ENCODE data around the gene DICER1.
"Not testable (repeated sequence)": the region's sequence is repeated elsewhere in the genome, so short reads cannot be mapped to it uniquely, and the experiment has no call there.

The DICER1 gene

DNA sequence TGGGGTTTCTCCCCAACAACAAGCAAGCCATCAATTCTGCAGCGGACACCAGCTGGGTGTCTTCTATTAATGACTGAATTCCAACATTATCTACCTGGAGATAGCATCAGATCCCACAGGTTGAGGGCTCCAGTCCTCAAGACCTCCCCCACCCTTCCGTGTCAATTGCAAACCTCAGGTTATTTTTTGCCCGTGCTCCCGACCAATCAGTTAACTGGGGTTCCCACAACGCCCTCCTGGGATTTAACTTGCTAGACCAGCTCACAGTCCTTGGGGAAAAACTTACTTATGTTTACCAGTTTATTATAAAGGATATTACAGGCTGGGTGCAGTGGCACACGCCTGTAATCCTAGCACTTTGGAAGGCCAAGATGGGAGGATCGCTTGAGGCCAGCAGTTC is 9.7 kb downstream of the DICER1 start:
- no peak for DNase-seq

DNA sequence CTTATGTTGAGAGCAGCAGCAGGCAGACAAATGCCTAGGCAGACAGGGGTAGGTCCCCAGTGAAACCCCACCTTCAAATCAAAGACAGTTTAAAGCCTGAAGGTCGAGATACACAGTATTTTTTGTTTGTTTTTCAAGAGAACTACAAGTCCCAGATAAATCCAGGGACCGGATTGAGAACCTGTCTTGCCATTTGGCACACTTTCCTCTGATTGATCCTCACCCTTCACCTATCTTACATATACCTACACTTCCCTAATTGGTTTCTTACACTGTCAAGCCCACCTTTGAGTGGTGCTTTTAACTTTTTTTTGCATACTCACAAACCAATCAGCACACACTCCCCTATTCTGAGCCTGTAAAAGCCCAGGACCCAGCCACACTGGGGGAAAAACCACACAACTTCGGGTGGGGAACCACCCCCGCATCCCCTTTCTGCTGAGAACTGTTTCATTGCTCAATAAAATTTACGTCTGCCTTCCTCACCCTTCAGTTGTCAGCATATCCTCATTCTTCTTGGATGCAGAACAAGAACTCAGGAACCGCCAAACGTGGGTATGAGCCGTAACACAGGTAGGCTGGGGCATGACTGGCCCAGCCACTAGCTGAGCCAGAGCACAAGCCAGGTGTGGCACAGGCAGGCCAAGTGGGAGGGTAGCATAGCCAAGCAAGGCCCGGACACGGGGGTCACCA is 11.1 kb downstream of the DICER1 start:
- no peak for DNase-seq

DNA sequence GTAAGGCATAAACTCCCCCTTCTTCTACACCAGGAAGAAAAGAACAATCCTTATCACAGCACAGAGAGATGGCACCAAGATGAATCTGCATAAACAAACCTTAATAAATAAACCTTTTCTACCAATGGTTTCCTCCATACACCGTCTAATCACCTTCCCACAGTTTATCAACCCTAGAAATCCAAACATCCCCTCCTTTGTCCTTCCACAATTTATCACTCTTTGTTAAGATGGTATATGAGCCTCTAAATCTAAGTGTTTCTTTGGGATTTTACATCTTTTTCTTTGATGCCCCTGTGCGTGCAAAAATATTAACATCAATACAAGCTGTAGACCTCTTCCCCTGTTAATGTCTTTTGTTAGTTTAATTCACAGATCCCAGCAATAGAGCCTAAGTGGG is 12.5 kb downstream of the DICER1 start:
- DNase-seq = no peak

DNA sequence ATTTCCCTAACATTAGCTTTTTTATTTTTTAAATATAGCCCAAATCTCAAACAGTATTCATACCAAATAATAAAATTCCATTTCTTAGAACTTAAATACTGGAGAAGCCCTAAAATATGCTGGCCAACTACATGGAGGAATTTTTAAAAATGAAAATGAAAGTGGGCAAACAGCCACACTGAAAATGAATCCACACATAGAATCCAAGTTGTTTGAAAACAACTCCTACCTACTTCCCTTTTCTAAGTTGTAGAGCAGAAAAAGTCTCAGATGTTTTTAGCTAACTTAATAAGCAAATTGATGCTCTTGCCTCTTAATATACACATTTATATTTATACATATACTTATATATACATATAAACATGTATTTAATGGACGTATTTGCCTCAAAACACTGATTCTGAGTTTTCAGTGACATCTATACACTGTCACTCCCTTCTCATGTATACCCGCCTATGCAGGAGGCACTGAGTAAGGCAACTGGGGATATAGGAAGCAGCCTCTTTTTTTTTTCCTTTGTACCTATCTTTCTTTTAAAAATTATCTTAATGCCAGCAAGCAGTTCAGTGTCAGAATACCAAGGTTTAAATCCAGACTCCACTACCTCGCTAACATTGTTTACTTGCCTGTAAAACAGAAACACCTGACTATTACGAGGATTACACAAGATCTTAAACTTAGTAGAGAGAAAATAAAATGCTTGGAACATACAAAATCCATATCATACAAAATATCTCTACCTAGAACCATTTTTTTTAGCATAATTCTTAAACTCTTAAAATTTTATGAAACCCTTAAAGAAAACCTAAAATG is 13.3 kb downstream of the DICER1 start:
- no peak for DNase-seq

DNA sequence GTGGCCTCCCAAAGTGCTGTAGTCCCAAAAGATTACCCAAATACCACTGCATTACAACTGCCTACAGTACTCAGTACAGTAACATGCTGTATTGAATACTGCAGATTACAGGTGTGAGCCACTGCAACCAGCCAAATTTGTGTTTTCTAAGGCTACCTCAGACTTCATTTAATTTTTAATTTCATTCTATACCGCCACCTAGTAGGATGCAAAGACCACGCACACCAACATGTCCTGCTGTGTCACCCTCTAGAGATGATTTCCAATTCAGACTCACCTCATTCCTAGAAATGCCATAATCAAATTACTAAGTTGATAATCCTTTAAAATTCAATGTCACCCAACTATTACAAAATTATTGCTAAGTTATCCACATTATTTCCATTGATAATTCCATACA is 15.1 kb downstream of the DICER1 start:
- no peak for DNase-seq

DNA sequence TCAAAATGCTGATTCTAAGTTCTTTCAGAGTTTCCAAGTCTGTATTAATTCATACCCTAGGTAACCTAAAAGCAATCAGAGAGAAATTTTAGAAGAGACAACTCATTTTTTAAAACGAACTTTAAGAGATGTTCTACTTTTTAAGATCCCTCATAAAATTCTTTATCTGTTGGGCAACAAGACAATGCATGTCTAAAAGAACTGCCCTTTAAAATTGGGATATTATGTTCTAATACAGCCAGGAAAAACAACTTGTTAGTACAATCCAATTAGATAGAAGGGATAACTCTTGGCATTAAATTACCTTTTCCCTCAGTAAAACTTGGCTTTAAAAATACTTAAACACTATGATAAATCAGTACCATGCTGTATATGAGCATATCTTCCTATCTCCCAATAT is 15.6 kb downstream of the DICER1 start:
- DNase-seq = no peak

DNA sequence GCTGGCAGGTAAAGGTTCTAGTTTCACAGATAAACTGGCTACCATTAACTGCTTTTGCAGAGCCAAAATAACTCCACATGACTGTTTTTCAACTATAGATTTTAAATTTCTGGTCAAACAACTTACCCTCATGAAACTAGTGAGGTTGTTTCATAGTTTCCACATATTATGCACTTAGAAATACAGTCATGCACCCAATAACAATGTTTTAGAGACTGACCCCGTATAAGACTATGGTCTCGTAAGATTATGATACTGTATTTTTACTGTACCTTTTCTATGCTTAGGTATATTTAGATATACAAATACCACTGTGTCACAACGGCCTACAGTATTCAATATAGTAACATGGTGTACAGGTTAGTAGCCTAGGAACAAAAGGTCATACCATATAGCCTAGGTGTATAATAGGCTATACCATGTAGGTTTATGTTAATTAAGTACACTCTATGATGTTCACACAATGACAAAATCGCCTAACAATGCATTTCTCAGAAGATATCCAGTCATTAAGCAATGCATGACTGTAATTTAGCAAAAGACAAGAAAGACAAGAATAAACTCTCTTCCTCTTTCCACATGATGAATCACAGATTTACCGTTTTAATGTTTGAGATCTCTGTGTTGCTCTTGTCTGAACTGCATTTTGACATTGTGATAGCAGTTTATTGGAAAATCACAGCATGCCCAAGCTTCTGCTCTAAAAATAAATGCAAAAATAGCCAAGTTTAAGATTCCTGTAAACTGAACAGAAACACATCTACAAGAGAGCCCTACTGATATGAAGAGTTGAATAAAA is 17.1 kb downstream of the DICER1 start:
- no peak for DNase-seq

DNA sequence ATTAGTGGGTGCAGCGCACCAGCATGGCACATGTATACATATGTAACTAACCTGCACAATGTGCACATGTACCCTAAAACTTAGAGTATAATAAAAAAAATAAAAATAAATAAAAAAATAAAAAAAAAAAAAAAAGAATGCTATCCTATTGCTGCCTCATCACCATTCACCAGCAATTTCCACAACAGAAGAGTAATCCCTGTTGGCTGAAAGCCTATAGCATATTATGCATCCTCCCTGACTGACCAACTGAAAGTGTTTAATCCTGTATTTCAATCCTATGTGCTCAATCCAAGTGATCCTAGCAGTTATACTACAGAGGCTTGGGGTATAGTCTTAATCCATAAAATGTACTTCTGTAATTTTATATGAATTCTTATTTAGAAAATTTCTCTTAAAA is 18.5 kb downstream of the DICER1 start:
- DNase-seq = no peak

DNA sequence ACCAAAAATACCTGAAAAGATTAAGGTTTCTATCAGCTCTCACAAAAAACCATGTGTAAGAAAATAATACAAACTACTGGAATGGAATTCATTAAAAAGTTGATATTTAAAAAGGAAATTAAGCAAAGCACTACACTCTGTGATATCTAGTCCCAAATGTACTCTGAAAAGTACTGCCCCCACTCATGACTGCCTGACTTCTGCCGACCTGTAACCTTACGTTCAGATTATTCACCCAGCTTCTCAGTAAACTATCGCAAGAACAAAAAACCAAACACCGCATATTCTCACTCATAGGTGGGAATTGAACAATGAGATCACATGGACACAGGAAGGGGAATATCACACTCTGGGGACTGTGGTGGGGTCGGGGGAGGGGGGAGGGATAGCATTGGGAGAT is 18.9 kb downstream of the DICER1 start:
- not testable (repeated sequence) for DNase-seq

DNA sequence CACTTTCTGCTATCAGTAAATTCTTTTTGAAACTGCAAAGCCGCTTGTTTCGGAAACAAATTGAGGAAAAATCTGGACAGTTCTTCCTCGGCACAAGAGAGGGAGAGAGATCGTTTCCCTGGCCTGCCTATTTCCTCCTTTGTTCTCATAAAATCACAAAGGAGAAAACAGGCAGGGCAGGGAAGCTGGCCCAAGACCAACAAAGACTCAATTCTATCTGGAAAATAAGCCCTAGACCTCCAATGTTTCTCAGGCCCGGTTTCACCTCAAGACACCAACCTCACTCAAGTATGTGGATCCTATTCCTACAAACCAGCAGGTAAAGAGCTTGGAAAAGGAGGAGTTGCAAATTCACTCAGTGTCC is 19.5 kb downstream of the DICER1 start:
- no peak for DNase-seq

DNA sequence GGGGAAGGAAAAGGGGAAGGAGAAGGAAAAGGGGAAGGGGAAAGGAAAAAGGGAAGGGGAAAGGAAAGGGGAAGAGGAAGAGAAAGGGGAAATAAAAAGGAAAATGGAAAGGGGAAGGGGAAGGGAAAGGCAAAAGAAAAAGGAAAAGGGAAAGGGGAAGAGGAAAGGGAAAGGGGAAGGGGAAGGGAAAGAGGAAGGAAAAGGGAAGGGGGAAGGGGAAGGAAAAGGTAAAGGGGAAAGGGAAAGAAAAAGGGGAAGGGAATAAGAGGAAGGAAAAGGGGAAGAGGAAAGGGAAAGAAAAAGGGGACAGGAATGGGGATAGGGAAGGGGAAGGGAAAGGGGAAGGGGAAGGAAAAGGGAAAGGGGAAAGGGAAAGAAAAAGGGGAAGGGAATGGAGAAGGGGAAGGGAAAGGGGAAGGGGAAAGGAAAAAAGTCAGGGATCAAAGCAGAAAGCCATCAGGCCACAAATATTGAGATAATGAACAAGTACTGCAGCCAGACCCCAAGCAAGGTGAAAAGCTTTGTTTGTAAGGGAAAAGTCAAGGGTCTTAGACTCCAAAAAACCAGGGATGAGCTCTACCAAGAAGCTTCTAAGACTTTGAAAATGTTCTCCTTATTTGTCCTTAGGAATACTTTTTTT is 20.0 kb downstream of the DICER1 start:
- DNase-seq = no peak

DNA sequence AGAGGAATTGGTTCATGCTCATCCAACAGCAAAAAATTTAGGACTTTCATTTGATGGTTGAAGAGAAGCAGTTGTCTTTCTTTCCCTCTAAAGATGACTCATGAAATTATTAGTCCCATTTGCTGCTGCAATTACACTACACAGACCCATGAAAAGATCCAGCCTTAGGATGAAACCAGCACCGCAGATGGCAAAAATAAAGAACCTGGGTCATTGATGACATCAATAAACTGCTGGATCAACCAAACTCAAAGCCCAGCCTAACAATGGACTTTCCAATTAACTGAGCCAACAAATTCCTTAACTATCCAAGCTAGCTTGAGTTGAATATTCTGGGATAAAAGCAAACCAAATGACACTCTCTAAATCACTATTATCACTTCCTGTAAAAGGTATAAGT is 20.7 kb downstream of the DICER1 start:
- DNase-seq = no peak

DNA sequence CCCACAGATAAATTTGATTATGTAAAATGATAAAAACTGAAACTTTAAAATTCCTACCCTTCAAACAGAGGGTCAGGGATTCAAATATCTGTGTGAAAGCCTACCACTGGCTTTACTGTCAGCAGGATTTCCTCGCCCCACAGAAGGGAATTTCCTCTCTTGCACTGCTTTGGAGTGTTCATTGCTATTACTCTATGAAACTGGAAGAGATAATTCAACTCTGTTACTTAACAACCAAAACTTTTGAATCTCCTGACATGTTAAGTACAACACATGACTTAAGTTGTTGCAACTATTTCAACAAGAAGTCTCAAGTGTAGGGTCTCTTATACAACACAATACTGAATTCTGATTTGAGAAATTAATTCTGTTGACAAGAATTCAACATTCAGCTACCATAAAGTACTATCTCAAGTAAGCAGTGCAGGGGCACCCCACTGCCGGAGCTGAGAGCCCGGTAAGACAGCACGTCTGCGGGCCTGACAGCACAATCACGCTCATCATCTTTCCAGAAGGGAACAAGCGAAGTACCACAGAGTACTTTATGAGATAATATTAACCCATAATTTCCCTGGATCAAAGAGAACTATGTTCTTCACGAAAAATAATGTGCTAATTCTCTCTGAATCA is 22.9 kb downstream of the DICER1 start:
- no peak for DNase-seq

DNA sequence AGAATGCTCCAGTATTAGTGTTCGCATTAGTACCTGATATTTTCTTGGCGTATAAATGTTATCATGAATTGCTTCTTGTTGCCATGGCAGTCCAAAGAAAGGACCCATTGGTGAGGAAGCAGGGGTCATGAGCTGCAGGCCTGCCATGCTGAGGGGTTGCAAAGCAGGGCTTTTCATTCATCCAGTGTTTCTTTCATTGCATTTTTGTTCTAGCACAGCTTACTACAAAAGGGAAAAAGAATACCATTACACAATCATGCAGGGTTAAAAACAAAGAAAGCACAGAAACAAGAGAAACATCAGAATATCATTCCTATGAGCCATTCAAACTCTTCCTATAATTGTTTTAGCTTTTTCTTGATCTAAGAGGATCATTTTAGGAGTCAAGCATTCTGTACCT is 24.0 kb downstream of the DICER1 start:
- no peak for DNase-seq

DNA sequence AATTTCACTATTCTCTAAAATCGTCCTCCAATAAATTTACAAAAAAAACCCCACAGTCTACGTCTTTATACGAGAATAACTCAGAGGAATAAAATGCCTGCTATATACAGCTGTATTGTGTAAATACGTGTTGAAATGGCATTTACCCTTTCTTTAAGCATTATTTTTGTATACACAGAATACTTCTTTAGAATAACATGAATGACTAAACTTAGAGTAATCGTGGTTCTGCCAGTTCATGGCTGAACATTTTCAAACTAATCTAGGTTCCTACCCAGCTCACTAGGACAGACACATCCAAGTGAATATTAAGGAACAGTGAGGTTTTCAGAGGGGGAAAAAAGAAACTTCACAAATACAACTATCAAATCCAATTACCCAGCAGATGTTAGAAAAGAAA is 24.6 kb downstream of the DICER1 start:
- no peak for DNase-seq

DNA sequence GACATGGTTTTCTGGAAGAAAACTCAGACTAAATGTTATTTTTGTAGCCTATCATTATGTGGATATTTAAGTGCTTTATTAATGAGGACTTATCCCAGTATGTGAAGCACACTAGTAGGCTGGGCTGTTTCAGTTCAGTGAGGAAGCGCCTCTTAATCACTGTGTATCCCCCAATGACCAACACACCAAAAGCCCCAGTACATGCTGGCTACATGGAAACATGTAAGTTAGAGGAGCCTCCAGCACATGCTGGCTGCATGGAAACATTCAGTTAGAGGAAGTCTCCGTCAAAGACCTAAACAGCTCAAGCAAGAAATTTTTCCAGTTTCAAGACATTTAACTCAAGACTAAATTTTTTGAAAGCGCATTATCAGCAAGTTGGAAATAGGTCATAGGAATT is 26.8 kb downstream of the DICER1 start:
- no peak for DNase-seq

DNA sequence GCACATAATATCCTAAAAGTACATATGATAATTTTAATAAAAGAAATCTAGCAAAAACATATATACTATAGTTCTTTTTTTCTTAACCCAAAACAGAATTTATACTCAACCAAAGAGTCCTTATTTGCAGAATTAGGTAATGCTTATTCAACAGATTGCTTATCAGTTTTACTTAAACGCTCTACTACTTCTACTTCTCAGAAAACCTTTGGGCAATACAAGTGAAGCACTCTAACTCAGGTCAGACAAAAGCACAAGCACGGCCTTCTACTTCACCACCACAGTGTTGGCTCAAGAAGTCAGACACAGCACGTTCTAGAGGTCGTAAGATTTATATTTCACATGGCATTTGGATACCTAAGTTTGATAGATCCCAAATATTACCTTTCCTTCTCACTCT is 29.2 kb downstream of the DICER1 start:
- no peak for DNase-seq

DNA sequence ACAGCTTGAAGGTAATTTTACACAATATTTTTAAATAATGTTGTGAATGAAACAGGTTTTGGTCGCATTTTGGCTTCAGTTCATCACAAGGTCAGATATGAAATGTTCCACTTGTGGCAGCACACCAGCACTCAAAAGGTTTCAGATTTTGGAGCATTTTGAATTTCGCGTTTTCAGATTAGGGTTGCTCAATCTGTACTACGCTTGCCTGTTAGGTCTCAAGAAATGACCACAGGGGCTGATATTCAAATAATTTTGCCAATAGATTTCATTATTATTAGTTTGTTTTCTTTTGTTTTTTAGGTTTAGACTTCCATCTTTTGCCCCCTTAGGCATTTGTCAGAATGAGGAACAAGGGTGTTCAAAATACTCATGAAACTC is 29.8 kb downstream of the DICER1 start:
- DNase-seq = no peak

DNA sequence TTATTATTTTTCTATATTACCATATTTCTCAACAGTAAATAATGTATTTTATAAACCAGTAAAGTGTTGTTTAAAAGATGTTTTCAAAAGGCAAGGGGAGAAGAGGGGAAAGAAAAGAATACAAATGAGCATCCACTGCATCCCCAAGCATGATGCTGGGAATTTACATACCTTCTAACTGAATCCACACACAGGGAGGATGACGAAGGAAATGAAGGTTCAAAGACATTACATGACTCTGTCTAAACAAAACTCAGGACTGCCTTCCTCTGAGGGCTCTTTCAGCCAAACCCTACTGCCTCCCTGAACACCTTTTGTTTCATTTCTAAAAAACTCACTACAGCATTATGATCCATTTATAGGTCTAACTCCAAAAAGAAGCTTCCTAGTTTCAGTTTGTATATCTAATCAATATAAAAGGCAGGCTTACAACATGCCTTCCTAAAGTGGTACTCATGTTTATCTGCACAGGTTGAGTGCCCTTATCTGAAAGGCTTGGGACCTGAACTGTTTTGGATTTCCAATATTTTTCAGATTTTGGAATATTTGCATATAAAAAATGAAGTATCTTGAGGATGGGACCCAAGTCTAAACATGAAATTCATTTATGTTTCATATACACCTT is 30.3 kb downstream of the DICER1 start:
- DNase-seq = no peak

DNA sequence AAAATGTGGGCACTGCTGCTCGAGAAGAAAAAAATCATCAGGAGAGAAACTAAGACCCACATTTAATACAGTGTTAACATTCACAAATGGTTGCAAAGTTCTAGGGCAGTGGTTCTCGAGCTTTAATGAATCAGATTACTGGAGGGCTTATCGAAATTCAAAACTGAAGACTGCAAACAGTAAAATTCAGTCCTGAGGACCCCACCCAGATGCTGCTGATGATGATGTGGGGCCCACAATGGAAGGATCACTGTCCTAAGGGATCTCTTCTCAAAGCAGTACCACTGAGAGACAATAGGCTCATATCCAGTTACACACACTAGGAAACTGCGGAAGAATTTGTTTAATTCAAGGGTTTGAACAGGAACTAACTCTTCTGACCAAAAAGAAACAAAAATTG is 31.4 kb downstream of the DICER1 start:
- DNase-seq = no peak

DNA sequence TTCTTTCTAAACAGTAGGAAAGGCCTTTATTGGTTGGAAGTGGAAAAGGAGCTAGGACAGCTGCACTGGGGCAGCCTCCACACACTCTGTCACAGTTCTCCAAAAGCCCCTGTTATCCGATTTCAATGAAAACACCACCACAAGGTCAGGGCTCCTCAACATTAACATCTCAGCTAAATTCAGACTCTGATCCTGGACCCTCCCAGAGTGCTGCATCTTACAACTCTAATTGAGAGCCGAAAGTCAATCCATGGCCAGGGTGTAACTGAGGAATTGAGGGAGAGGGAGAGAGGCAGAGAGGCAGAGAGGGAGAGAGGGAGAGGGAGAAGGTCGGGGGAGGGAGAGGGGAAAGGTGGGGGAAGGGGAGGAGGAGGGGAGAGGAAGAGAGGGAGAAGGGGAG is 32.1 kb downstream of the DICER1 start:
- DNase-seq = no peak

DNA sequence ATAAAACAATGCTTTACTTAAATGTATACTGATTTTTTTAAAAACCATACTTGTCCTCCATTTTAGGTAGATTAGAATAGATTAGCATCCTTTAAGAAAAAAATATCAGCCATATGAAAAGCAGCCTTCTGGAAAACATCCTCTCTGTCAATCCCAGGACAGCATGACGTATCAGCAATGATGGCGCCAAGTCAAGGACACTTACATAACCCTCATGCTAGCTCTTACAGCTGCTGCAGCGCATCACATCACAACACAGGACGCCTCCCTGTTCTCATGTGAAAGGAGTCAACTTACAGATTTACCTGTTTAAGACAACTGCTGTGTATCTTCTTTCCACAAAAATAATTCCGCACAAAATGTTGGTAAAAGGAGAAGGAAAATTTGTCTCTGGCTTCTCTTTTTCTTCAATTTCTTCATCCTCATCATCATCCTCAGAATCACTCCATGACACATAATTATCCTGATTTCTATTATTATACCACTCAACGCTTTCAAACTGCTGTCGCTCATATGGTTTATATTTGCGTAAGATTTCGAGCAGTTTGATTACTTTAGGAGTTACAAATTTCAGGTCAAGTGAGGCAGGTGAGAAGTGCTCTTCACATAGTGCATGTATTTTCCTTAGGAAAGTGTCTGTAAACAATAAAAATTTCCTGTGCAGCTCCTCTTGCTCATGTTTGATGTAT is 33.3 kb downstream of the DICER1 start:
- no peak for DNase-seq

Measured in CD4-positive, alpha-beta T cell treated with Interleukin-15 for 1 hour (primary cell).